ENCODE data around the gene NLRP6. TPM values are rescaled to one million over a fixed set of nuclear protein-coding genes. Genes with fewer than 3 reads are reported as not detected.

The NLRP6 gene
- total and polyA plus RNA-seq, 2 donors from 2014 or later = 0.32 to 1.6 TPM

- peak in 4 of 5 donors; percentile 53 to 64 (median 61) for DNase-seq
Observed at GRCh38 chr11:250740-251299, 27.4 kb upstream of the NLRP6 start.

GRCh38 chr11:251550-251949 is 26.7 kb upstream of the NLRP6 start:
- no peak for TF ChIP-seq CTCF (IDR thresholded peaks at IDR 0.05; ENCODE audit: borderline replicate concordance, extremely low read depth, insufficient read depth)
- Histone ChIP-seq H3K36me3 (ENCODE audit: control insufficient read depth in 2 of 3, insufficient read depth in 3 of 3, low read length in 3 of 3) (peaks cover 8 to 35% (median 33%) of the 10 kb centered on the region in 3 donors), H3K27me3 (ENCODE audit: control insufficient read depth, insufficient read depth, low read length) (no peaks in the 10 kb centered on the region), H3K4me3 (ENCODE audit: low read length in 3 of 3) (no peak overlapping the region), H3K4me1 (ENCODE audit: control insufficient read depth in 2 of 3, insufficient read depth in 2 of 3, low read depth in 1 of 3, low read length in 3 of 3) (no peaks in the 10 kb centered on the region), H3K27ac (ENCODE audit: low read depth in 2 of 2, low read length in 2 of 2) (no peak overlapping the region), H3K9ac (ENCODE audit: low read length in 3 of 3) (no peak overlapping the region), H3K9me3 (ENCODE audit: control insufficient read depth in 2 of 3, insufficient read depth in 1 of 3, low read length in 3 of 3) (no peaks in the 10 kb centered on the region)
- FAIRE-seq = no peak
- DNase-seq = no peak
- intact Hi-C loops (cut with DNase I) = no loop called here

More at GRCh38 chr11:250740-251299, 27.4 kb upstream of the NLRP6 start:
- Histone ChIP-seq H3K9me3 (ENCODE audit: control insufficient read depth in 2 of 3, insufficient read depth in 1 of 3, low read length in 3 of 3) (no peaks in the 10 kb centered on the region), H3K4me3 (ENCODE audit: low read length in 3 of 3) (no peak overlapping the region), H3K27ac (ENCODE audit: low read depth in 2 of 2, low read length in 2 of 2) (no peak overlapping the region), H3K4me1 (ENCODE audit: control insufficient read depth in 2 of 3, insufficient read depth in 2 of 3, low read depth in 1 of 3, low read length in 3 of 3) (no peaks in the 10 kb centered on the region), H3K9ac (ENCODE audit: low read length in 3 of 3) (no peak overlapping the region), H3K27me3 (ENCODE audit: control insufficient read depth, insufficient read depth, low read length) (no peaks in the 10 kb centered on the region), H3K36me3 (ENCODE audit: control insufficient read depth in 2 of 3, insufficient read depth in 3 of 3, low read length in 3 of 3) (peaks cover 10 to 38% (median 35%) of the 10 kb centered on the region in 3 donors)
- FAIRE-seq = no peak
- TF ChIP-seq CTCF (IDR thresholded peaks at IDR 0.05; ENCODE audit: borderline replicate concordance, extremely low read depth, insufficient read depth) = peak; percentile 50
- intact Hi-C loops (cut with DNase I) = no loop called here

DNA sequence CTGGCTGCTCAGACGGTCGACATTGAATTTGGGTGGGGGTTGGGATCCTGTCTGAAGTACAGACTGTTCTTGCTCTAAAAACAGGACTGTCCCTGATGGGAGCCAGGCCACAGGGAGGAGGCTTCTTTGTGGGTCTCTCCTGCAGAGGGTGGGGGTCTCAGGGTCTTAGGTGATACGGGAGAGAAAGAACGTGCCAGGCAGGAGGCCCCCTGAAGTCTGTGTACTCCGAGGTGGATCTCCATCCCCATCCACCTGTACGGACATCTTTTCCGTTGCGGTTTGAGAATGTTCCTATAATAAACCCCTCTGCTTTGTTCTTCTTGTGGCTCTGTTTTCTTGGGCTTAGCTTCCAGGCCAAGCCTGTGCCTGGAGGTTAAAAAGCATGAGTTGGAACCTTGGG is 25.5 kb upstream of the NLRP6 start:
- no peak overlapping the region for H3K4me3 ChIP-seq (ENCODE audit: low read length in 3 of 3)
- no peak overlapping the region for H3K9ac ChIP-seq (ENCODE audit: low read length in 3 of 3)
- H3K36me3 ChIP-seq (ENCODE audit: control insufficient read depth in 2 of 3, insufficient read depth in 3 of 3, low read length in 3 of 3) = peaks cover 6 to 27% (median 26%) of the 10 kb centered on the region in 3 donors
- intact Hi-C loops (cut with DNase I) = no loop called here
- H3K4me1 ChIP-seq (ENCODE audit: control insufficient read depth in 2 of 3, insufficient read depth in 2 of 3, low read depth in 1 of 3, low read length in 3 of 3) = no peaks in the 10 kb centered on the region
- no peak for DNase-seq
- no peak for FAIRE-seq
- no peaks in the 10 kb centered on the region for H3K9me3 ChIP-seq (ENCODE audit: control insufficient read depth in 2 of 3, insufficient read depth in 1 of 3, low read length in 3 of 3)
- no peak for TF ChIP-seq CTCF (IDR thresholded peaks at IDR 0.05; ENCODE audit: borderline replicate concordance, extremely low read depth, insufficient read depth)
- no peaks in the 10 kb centered on the region for H3K27me3 ChIP-seq (ENCODE audit: control insufficient read depth, insufficient read depth, low read length)
- H3K27ac ChIP-seq (ENCODE audit: low read depth in 2 of 2, low read length in 2 of 2) = no peak overlapping the region

Measured in kidney (tissue), 14 donors.